GM18873 (cell line): ENCODE measurements around the gene CCL17.
"Not testable (repeated sequence)": the region's sequence is repeated elsewhere in the genome, so short reads cannot be mapped to it uniquely, and the experiment has no call there.

Experiments used
- ATAC-seq: cut with Tn5 transposase; IDR thresholded peaks from one replicate; pipeline ENCODE4 v1.9.1; 2021; ENCODE audit warnings: mild to moderate bottlenecking, moderate library complexity, moderate number of reproducible peaks; ENCODE audit not compliant: unreplicated experiment, low FRiP score

Gene CCL17

GRCh38 chr16:57403965-57404817, at the start of gene CCL17:
Gene CCL17 (plus strand): TSS chr16:57404767. CDS start chr16:57413933, 9,166 bp downstream.
- no peak for ATAC-seq

- ATAC-seq, result no peak
These were observed 48.6 kb upstream of the CCL17 start for GRCh38 chr16:57355898-57356414.

GRCh38 chr16:57356547-57356946, 48.0 kb upstream of the CCL17 start:
- ATAC-seq, result no peak

- ATAC-seq, result no peak
These were observed 47.1 kb upstream of the CCL17 start for GRCh38 chr16:57357330-57358085.

- no peak for ATAC-seq
These were observed 46.5 kb upstream of the CCL17 start for GRCh38 chr16:57358086-57358420.

- ATAC-seq, result no peak
These were observed 46.0 kb upstream of the CCL17 start, which contains the start of gene CCL22 for GRCh38 chr16:57358527-57359095. Gene CCL22 (plus strand): TSS chr16:57358783. CDS start chr16:57358817, 34 bp downstream.

GRCh38 chr16:57360321-57360935, 44.1 kb upstream of the CCL17 start:
- no peak for ATAC-seq

GRCh38 chr16:57361404-57361803, 43.2 kb upstream of the CCL17 start:
- ATAC-seq, result no peak

GRCh38 chr16:57364143-57364542, 40.4 kb upstream of the CCL17 start:
- ATAC-seq, result no peak

- ATAC-seq, result no peak
These were observed 38.0 kb upstream of the CCL17 start for GRCh38 chr16:57366544-57367040.

- ATAC-seq, result no peak
These were observed 37.3 kb upstream of the CCL17 start for GRCh38 chr16:57367116-57367752.

GRCh38 chr16:57371494-57372371, 32.8 kb upstream of the CCL17 start:
- ATAC-seq, result no peak

- no peak for ATAC-seq
These were observed 32.0 kb upstream of the CCL17 start, which contains the start of gene CX3CL1 for GRCh38 chr16:57372372-57373116. Gene CX3CL1 (plus strand): TSS chr16:57372490. CDS start chr16:57372569, 79 bp downstream.

- no peak for ATAC-seq
These were observed 31.2 kb upstream of the CCL17 start for GRCh38 chr16:57373117-57373947.

GRCh38 chr16:57374067-57374534, 30.5 kb upstream of the CCL17 start:
- no peak for ATAC-seq

GRCh38 chr16:57374925-57375465, 29.6 kb upstream of the CCL17 start:
- ATAC-seq, result not testable (repeated sequence)

- ATAC-seq, result no peak
These were observed 28.2 kb upstream of the CCL17 start for GRCh38 chr16:57376313-57376818.
